LNCAP (cell line): ENCODE data around the gene PPP1R14B.

Experiments
- CTCF ChIP-seq: fragments of 450-650 bp; IDR thresholded peaks from 2 replicates; pipeline ENCODE4 v1.5.1; 2017; ENCODE audit warnings: mild to moderate bottlenecking

Gene PPP1R14B

GRCh38 chr11:64219354-64219684, 27.4 kb downstream of the PPP1R14B start:
- no peak for TF ChIP-seq CTCF

- TF ChIP-seq CTCF: no peak
Observed at GRCh38 chr11:64218628-64219353, 28.0 kb downstream of the PPP1R14B start.

GRCh38 chr11:64216879-64217278, 29.9 kb downstream of the PPP1R14B start:
- no peak for TF ChIP-seq CTCF

GRCh38 chr11:64211181-64211872, 35.4 kb downstream of the PPP1R14B start:
- no peak for TF ChIP-seq CTCF

GRCh38 chr11:64210301-64211020, 36.3 kb downstream of the PPP1R14B start:
- TF ChIP-seq CTCF: no peak

- no peak for TF ChIP-seq CTCF
Observed at GRCh38 chr11:64209563-64209843, 37.2 kb downstream of the PPP1R14B start.

- no peak for TF ChIP-seq CTCF
Observed at GRCh38 chr11:64208796-64209562, 37.8 kb downstream of the PPP1R14B start.
